GM10266 (cell line): Measurements from ENCODE around the gene LGALS16.
"Not testable (repeated sequence)": the region's sequence is repeated elsewhere in the genome, so short reads cannot be mapped to it uniquely, and the experiment has no call there.

Experiments used
- DNase-seq: peaks from one replicate; pipeline ENCODE4 v3.0.0; 2012; ENCODE audit errors: extremely low spot score
- CTCF ChIP-seq: IDR thresholded peaks from 2 replicates; pipeline ENCODE4 v1.5.1; 2012; ENCODE audit warnings: mild to moderate bottlenecking, low read depth; ENCODE audit not compliant: control insufficient read depth, insufficient read depth; ENCODE audit errors: missing control alignments

Gene LGALS16

DNA sequence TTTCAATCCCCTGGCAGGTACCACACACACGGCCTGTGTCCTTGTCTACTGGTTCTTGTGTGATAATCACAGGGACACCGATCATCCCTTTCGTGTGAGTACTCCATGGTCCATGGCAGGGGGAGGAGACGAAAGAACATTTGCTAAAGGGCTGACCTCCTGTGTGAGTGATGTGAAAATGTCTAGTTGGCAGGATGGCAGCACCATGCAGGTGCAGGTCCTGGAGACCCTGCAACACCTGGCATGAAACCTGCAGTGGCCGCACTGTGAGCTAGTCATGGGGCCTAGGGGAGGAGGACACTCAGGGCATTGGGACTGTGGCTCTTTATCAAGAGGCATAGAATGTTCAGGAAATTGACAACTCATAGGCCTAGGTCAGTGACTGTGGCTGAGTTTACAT, 25.7 kb downstream of the LGALS16 start:
- TF ChIP-seq CTCF, result no peak
- DNase-seq, result no peak

DNA sequence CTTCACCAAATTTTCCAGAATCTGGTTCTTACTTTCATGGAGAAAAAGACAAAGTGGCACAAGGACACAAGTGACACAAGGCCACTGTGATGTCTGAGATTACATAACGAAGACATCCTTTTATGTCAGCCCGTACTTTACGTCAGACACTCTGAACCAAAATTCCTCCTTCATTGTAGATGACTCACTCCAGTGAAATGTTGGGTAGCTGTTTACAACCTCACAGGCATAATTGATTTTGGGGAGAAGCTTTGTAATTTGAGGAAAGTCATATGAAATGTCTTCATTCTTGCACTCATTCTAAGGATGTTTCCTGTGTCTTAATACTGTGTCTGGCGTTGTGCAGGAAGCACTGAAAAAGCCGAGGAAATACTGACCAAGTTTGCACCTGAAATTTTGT, 28.6 kb downstream of the LGALS16 start:
- DNase-seq, result no peak
- TF ChIP-seq CTCF, result no peak

- no peak for DNase-seq
- no peak for TF ChIP-seq CTCF
Observed at GRCh38 chr19:39686739-39687138, 31.0 kb downstream of the LGALS16 start.

DNA sequence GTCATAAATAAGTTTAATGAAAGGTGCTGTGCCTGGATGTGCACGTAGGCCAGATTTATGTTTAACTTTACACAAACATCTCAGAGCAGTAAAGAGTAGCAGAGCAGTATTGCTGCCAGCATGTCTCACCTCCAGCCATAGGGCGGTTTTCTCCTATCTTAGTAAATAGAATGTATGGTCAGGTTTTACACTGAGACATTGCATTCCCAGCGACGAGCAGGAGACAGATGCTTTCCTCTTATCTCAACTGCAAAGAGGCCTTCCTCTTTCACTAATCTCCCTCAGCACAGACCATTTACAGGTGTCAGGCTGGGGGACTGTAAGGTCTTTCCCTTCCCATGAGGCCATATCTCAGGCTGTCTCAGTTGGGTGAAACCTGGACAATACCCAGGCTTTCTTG, 32.9 kb downstream of the LGALS16 start:
- not testable (repeated sequence) for DNase-seq

DNA sequence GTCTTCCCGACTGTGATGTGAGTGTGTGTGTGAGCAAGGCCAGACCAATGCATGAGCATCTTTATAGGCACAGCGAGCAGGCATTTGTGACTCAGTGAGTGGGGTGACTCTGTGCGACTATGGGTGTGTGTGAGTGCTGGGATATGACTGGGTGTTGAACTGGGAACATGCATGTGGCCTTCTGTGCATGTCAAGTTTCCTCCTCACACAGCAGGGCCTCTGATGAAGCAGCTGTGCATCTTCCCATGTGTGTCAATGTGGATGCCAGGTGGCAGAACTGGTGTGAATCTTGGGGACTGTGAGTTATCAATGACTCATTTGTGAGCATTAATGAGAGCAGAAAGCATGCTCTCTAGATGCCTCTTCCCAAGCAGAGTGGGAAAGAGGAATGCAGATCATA, 36.5 kb downstream of the LGALS16 start:
- no peak for TF ChIP-seq CTCF
- DNase-seq, result no peak

- TF ChIP-seq CTCF, result no peak
- DNase-seq, result no peak
Observed at GRCh38 chr19:39692822-39693221, 37.1 kb downstream of the LGALS16 start.

DNA sequence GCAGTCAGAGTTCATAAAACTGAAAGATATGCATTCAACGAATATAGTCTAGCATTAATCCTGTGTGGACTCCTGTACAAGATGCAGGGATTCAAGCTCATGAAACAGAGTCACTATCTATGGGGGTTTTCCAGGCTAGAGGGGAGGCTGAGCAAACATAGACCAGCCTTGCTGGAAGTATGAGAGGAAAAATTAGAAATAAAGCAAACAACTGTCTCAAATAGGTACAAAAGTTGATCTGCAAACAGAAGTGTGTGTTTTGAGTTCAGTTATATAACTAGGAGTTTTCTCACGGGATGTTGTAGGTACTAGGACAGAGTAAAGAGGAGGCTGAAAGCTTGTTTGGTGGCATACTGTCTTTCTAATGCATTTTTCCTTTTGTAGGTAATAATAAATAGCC, 40.0 kb downstream of the LGALS16 start:
- no peak for TF ChIP-seq CTCF
- DNase-seq, result no peak

- no peak for DNase-seq
- TF ChIP-seq CTCF, result no peak
Observed at GRCh38 chr19:39696387-39696786, 40.7 kb downstream of the LGALS16 start.
